Activated CD4-positive, CD25-positive, alpha-beta regulatory T cell treated with anti-CD3 and anti-CD28 coated beads, Interleukin-2, amount 50 U/mL, for 24 hours (primary cell): ENCODE results near the gene MICAL3.
"Not testable (repeated sequence)": the region's sequence is repeated elsewhere in the genome, so short reads cannot be mapped to it uniquely, and the experiment has no call there.

ENCODE experiments used
- ATAC-seq, 2 donors: fragments of 150-1000 bp; cut with Tn5 transposase; one replicate each; pipeline ENCODE4 v1.10.0; 2021; ENCODE audit warnings: mild to moderate bottlenecking in 1 of 2, moderate library complexity in 1 of 2

MICAL3 gene

GRCh38 chr22:17949642-17950473 is 74.5 kb downstream of the MICAL3 start:
- no peak for ATAC-seq

- ATAC-seq: no peak
Observed at GRCh38 chr22:17948101-17948500, 76.3 kb downstream of the MICAL3 start.

- ATAC-seq: no peak
Observed at GRCh38 chr22:17946662-17947367, 77.5 kb downstream of the MICAL3 start.

- no peak for ATAC-seq
Observed at GRCh38 chr22:17945888-17946648, 78.3 kb downstream of the MICAL3 start.

- no peak for ATAC-seq
Observed at GRCh38 chr22:17945156-17945887, 79.0 kb downstream of the MICAL3 start.

- no peak for ATAC-seq
Observed at GRCh38 chr22:17944256-17944655, 80.1 kb downstream of the MICAL3 start.

GRCh38 chr22:17943533-17944249 is 80.7 kb downstream of the MICAL3 start:
- ATAC-seq: no peak

- ATAC-seq: no peak
Observed at GRCh38 chr22:17942721-17943120, 81.6 kb downstream of the MICAL3 start.

GRCh38 chr22:17941471-17942406 is 82.6 kb downstream of the MICAL3 start:
- no peak for ATAC-seq

GRCh38 chr22:17939579-17939978 is 84.8 kb downstream of the MICAL3 start:
- no peak for ATAC-seq

GRCh38 chr22:17939011-17939410 is 85.3 kb downstream of the MICAL3 start:
- no peak for ATAC-seq

- ATAC-seq: no peak
Observed at GRCh38 chr22:17938484-17938924, 85.9 kb downstream of the MICAL3 start.

- ATAC-seq: not testable (repeated sequence)
Observed at GRCh38 chr22:17932457-17932856, 91.9 kb downstream of the MICAL3 start.

GRCh38 chr22:17931400-17931825 is 92.9 kb downstream of the MICAL3 start:
- ATAC-seq: peak in 1 of 2 donors; percentile 17

GRCh38 chr22:17930455-17931313 is 93.7 kb downstream of the MICAL3 start:
- ATAC-seq: no peak

- ATAC-seq: no peak
Observed at GRCh38 chr22:17929909-17930308, 94.5 kb downstream of the MICAL3 start.

GRCh38 chr22:17928391-17928790 is 96.0 kb downstream of the MICAL3 start:
- ATAC-seq: no peak

GRCh38 chr22:17927062-17927461 is 97.3 kb downstream of the MICAL3 start:
- ATAC-seq: no peak

- no peak for ATAC-seq
Observed at GRCh38 chr22:17926516-17926915, 97.8 kb downstream of the MICAL3 start.

- no peak for ATAC-seq
Observed at GRCh38 chr22:17925431-17925841, 98.9 kb downstream of the MICAL3 start.
